GM12872 (cell line): ENCODE data around the gene C16orf92.
A peak's percentile ranks its signal among the peaks of the same experiment; 100 is the strongest.

ENCODE experiments used
- TF ChIP-seq, protein P1 (sequence below): IDR thresholded peaks from 3 replicates; pipeline ENCODE4 v1.5.1; 2011; ENCODE audit warnings: low read depth, mild to moderate bottlenecking, low read length, moderate library complexity; ENCODE audit not compliant: insufficient read depth

The C16orf92 gene

DNA sequence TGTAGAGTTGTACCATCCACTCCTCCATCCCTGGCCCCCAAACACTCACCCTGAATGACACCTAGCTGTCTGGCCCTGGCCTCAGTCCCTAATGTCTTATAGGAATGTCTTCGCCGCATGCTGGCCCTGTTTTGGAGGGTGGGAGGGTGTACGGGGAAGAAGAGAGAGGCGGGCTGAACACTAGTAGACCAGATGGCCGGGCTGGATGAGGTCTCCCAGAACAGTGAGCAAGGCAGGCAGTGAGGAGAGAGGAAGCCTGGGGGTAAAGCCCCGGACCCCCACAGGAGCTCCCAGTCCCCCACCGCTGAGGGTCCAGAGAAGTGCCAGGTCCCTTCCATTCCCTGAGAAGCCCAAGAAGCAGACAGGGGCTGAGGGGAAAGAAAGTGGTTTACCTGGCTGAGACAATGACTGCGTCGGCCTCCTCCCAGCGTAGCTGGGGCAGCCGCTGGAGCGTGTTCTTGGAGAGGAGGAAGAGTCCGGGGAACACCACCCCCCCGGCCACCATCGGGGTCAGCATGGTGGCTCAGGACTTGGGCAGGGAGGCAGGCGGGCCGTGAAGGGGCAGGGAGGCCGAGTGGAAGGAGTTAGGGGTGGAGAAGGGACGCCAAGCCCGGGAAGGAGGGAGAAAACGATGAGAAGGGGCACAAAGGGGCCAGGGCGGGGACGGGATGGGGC, 7.2 kb downstream of the C16orf92 start:
- TF ChIP-seq, protein P1, sequence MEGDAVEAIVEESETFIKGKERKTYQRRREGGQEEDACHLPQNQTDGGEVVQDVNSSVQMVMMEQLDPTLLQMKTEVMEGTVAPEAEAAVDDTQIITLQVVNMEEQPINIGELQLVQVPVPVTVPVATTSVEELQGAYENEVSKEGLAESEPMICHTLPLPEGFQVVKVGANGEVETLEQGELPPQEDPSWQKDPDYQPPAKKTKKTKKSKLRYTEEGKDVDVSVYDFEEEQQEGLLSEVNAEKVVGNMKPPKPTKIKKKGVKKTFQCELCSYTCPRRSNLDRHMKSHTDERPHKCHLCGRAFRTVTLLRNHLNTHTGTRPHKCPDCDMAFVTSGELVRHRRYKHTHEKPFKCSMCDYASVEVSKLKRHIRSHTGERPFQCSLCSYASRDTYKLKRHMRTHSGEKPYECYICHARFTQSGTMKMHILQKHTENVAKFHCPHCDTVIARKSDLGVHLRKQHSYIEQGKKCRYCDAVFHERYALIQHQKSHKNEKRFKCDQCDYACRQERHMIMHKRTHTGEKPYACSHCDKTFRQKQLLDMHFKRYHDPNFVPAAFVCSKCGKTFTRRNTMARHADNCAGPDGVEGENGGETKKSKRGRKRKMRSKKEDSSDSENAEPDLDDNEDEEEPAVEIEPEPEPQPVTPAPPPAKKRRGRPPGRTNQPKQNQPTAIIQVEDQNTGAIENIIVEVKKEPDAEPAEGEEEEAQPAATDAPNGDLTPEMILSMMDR, result no peak

DNA sequence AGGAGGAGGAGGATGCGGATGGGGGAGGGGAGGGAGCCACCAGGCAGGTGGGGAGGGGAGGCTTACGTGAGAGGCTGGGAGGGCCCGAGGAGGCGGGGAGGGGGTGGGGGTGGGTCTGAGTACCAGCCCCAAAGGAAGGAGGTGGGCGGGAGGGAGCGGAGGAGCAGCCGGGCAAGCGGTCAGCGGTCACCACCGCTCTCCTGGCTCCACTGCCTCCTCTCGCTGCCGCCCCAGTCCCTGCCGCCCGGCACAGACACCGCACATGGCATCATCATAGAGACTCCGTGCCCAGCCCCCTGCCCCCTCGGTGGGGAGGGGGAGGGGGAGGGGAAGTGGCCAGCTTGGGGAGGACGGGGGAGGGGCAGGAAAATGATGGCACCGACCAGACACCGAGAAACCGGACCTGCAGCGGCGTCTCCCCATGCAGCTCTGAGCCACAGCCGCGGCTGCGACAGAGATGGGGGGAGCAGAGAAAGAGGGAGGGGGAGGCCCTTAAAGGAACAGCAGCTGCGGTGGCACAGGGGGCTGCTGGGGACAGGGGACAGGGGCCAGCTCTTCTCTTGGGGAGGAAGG, 7.9 kb downstream of the C16orf92 start, which contains the start of gene TLCD3B:
TLCD3B (minus strand) TSS at position 431 of the 573 bp plus-strand sequence. CDS start 744 bp downstream, outside the sequence.
- TF ChIP-seq, protein P1, result no peak

DNA sequence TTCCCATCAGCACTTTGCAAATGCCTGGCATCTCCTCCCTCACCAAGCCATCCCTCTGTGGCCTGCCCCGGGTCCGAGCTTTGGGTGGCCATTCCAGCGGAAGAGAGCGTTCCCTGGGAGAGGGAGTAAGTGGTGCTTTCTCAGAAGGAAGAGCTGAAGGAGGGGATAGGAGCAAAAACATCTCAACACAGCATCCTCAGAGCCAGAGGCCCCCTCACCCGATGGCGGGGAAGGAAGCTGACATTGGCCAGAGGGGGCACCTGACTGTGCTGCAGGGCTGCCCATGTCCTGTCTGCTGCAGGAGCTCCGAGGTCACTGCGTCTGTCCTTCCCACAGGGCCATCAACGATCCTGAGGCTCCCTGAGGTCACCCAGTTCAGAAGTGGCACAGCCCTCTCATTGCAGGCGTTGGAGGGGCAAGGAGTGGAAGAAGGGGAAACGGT, 8.5 kb downstream of the C16orf92 start:
- TF ChIP-seq, protein P1, result no peak

DNA sequence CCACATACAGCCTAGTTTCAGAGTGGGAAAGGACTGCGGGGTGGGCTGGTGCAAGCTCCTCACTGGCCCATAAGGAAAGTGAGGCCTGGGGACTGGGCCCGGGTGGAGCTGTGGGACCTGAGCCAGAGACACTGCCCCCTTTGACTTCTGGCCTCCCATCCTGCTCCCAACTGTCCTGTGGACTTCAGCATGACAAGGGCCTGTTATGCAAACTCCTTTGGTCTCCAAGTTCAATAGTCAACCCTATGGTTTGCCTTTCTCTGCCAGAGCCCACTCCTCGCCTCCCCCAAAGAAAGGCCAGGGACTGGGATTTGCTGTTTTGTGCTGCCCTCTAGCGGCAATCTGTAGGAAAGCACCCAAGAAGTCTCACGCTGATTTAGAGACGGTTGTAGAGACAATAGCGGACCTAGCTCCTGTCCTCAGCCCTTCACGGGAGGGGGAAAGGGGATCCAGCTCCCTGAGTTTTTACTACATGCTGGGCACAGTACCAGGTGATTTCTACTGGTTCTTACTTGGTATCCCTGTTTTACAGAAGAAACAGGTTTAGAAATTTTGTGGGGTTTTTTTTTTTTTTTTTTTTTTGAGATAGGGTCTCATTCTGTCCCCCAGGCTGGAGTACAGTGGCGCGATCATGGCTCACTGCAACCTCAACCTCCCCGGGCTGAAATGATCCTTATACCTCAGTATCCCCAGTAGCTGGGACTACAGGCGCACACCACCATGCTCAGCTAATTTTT, 9.3 kb downstream of the C16orf92 start:
- TF ChIP-seq, protein P1, result peak; percentile 89

DNA sequence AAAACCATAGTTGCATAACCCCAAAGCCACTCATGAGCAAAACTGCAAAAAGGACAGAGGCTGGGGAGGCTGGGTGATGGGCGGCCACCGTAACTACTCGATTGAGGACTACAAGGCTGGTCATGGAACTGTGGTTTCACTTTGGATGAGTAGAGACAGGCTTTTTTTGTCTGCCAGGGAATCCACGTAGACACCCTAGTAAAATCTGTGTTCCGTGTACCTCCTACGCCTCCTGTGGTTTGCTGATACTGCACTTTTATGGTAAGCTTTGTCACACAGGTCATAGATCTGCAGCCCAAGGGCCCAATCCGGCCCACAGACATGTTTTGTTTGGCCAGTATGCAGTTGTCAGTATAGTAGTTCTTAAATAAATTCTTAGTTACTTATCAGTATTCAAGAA, 10.3 kb downstream of the C16orf92 start:
- TF ChIP-seq, protein P1, result no peak

DNA sequence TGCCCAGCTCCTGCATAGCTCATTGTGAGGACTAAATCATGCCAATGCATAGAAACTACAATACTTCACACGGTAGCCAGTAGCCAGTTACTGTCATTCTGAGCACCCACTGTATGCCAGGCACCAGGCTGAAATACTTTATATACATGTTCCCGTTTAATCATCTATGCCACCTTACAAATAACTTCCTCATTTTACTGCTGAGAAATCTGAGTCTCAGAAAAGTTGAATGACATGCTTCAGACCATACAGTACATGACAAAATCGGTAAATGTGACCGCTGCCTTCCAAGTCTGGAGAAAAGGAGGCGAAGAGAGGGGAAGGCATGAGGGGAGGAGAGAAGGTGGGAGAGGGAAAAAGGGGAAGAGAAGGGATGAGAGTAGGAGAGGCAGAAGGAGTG, 17.2 kb downstream of the C16orf92 start:
- TF ChIP-seq, protein P1, result no peak

DNA sequence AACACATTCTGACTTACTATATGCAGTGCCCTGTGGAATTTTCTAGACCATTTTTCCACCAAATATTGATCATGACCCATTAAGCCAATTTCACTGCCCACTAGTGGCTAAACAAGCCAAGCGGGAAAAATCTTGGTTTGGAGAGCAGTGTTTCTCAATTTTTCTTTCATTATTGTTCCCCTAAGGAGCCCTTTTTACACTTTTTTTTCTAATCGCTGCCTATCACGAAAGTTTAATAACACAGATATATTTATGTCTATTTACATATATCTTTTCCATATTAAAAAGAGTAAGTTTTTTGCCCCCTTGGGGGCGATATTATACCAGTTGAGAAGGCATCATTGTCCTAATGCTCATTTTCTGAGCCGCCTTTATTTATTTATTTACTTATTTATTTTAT, 18.8 kb downstream of the C16orf92 start:
- TF ChIP-seq, protein P1, result peak; percentile 32; the same call in 1 of the 3 replicates
